Stomach (tissue), 4 donors: ENCODE results near the gene COL25A1.

Experiments used
- EP300 ChIP-seq: sonication (generic); formaldehyde crosslinking; IDR thresholded peaks from one replicate; pipeline ENCODE4 v1.6.1; 2017; ENCODE audit warnings: antibody characterized with exemption
- POLR2A ChIP-seq, 4 donors: fragments of 450-650 bp; IDR thresholded peaks; one replicate each; pipeline ENCODE4 v1.6.1; 2016; ENCODE audit warnings: antibody characterized with exemption in 4 of 4, control low read depth in 2 of 4, mild to moderate bottlenecking in 1 of 4, moderate library complexity in 1 of 4
- POLR2AphosphoS5 ChIP-seq, 3 donors: sonication (generic); formaldehyde crosslinking; IDR thresholded peaks; one replicate each; pipeline ENCODE4 v1.6.1; 2016; ENCODE audit warnings: antibody characterized with exemption in 3 of 3
- TF ChIP-seq, protein P1 (sequence below), 7 experiments: fragments of 450-650 bp in 4 of 7; fragments of 200-600 bp in 3 of 7; sonication (generic) in 3 of 7; IDR thresholded peaks; one replicate each; pipeline ENCODE4 v1.5.1; 2016 to 2019; ENCODE audit warnings: antibody characterized with exemption in 7 of 7, control low read depth in 2 of 7, mild to moderate bottlenecking in 1 of 7

DNA sequence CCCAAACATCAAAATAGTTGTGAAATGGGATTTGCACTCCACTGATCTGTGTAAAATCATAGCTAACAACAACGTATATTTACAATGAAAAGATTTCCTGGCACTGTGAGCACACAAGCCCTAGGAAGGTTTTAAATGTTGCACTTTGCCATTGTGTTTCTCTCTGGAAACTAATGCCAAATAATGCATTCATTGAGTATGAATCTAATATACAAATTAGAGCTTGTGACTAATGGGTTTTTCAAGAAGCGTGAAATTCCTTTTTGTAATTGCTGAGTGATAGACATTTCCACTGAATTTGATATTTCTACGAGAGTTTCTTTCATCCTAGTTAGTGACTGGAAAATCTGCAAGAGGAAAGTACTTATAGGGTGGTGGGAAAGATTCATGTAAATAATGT, 135.9 kb downstream of the COL25A1 start:
- TF ChIP-seq, protein P1, sequence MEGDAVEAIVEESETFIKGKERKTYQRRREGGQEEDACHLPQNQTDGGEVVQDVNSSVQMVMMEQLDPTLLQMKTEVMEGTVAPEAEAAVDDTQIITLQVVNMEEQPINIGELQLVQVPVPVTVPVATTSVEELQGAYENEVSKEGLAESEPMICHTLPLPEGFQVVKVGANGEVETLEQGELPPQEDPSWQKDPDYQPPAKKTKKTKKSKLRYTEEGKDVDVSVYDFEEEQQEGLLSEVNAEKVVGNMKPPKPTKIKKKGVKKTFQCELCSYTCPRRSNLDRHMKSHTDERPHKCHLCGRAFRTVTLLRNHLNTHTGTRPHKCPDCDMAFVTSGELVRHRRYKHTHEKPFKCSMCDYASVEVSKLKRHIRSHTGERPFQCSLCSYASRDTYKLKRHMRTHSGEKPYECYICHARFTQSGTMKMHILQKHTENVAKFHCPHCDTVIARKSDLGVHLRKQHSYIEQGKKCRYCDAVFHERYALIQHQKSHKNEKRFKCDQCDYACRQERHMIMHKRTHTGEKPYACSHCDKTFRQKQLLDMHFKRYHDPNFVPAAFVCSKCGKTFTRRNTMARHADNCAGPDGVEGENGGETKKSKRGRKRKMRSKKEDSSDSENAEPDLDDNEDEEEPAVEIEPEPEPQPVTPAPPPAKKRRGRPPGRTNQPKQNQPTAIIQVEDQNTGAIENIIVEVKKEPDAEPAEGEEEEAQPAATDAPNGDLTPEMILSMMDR (IDR thresholded peaks at IDR 0.05): no peak
- TF ChIP-seq POLR2A (IDR thresholded peaks at IDR 0.05): no peak
- TF ChIP-seq EP300: no peak
- no peak for TF ChIP-seq POLR2AphosphoS5 (IDR thresholded peaks at IDR 0.05)
